Mesothelial cell of epicardium (in vitro differentiated cells): ENCODE data around the gene KCNE1. TPM values are rescaled to one million over a fixed set of nuclear protein-coding genes. Genes with fewer than 3 reads are reported as not detected.

Experiments used
- DNase-seq, 2 experiments: peaks; one replicate each; pipeline ENCODE4 v3.0.0; 2021; ENCODE audit warnings: low spot score in 2 of 2; ENCODE audit not compliant: unreplicated experiment in 2 of 2
- H3K27ac Mint-ChIP-seq: 2 replicates; pipeline ENCODE4 v1.8.0; 2021; ENCODE audit warnings: mixed read lengths
- H3K27me3 Mint-ChIP-seq: 2 replicates; pipeline ENCODE4 v1.8.0; 2021; ENCODE audit warnings: low read depth, mixed read lengths
- H3K36me3 Mint-ChIP-seq: 2 replicates; pipeline ENCODE4 v1.8.0; 2021; ENCODE audit warnings: mixed read lengths
- H3K4me1 Mint-ChIP-seq: 2 replicates; pipeline ENCODE4 v1.8.0; 2021; ENCODE audit warnings: mixed read lengths
- H3K4me3 Mint-ChIP-seq: 2 replicates; pipeline ENCODE4 v1.8.0; 2021; ENCODE audit warnings: mild to moderate bottlenecking, moderate library complexity, mixed read lengths
- H3K9me3 Mint-ChIP-seq: 2 replicates; pipeline ENCODE4 v1.8.0; 2021; ENCODE audit warnings: mixed read lengths
- total RNA-seq: library from RNA; stranded (reverse); gene quantifications from 3 replicates; pipeline ENCODE4 v1.2.1, GENCODE V29; 2021
- TF ChIP-seq, protein P1 (sequence below): fragments of 200-600 bp; sonication (generic); IDR thresholded peaks from one replicate; pipeline ENCODE4 v1.5.0; 2021; ENCODE audit warnings: antibody characterized with exemption; ENCODE audit not compliant: unreplicated experiment

Gene KCNE1
- total RNA-seq, 1 donor from 2014 or later = 1.0 TPM

- Mint-ChIP-seq H3K27ac (no peak overlapping the region), H3K4me3 (no peak overlapping the region), H3K27me3 (no peaks in the 10 kb centered on the region), H3K36me3 (peaks cover 23% of the 10 kb centered on the region), H3K4me1 (peaks cover 3% of the 10 kb centered on the region), H3K9me3 (no peaks in the 10 kb centered on the region)
- TF ChIP-seq, protein P1, sequence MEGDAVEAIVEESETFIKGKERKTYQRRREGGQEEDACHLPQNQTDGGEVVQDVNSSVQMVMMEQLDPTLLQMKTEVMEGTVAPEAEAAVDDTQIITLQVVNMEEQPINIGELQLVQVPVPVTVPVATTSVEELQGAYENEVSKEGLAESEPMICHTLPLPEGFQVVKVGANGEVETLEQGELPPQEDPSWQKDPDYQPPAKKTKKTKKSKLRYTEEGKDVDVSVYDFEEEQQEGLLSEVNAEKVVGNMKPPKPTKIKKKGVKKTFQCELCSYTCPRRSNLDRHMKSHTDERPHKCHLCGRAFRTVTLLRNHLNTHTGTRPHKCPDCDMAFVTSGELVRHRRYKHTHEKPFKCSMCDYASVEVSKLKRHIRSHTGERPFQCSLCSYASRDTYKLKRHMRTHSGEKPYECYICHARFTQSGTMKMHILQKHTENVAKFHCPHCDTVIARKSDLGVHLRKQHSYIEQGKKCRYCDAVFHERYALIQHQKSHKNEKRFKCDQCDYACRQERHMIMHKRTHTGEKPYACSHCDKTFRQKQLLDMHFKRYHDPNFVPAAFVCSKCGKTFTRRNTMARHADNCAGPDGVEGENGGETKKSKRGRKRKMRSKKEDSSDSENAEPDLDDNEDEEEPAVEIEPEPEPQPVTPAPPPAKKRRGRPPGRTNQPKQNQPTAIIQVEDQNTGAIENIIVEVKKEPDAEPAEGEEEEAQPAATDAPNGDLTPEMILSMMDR = no peak
- no peak for DNase-seq
These were observed 6.3 kb upstream of the KCNE1 start for GRCh38 chr21:34518301-34518700.

GRCh38 chr21:34517491-34518245 is 5.7 kb upstream of the KCNE1 start:
- TF ChIP-seq, protein P1 = no peak
- Mint-ChIP-seq H3K27me3 (no peaks in the 10 kb centered on the region), H3K4me3 (no peak overlapping the region), H3K36me3 (peaks cover 23% of the 10 kb centered on the region), H3K27ac (no peak overlapping the region), H3K9me3 (no peaks in the 10 kb centered on the region), H3K4me1 (peaks cover 3% of the 10 kb centered on the region)
- DNase-seq = no peak

DNA sequence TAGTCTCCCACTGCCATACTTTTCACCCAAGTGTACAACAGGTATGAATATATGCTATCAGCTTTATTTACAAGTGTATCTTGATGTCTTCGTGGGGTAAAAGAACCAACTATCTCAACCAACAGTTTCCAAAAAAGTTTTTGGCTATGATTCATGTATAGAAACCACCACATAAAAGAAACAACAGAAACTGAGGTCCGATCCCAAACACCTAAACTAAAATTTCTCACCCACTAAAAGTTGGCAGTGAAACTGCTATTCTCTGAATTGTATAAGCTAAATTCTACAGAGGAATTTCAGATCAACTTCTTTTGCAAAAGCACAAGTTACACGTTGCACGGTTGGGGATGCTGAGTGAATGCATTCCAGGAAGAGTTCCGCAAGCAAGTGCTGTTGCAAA is 5.0 kb upstream of the KCNE1 start:
- TF ChIP-seq, protein P1 = no peak
- H3K9me3 Mint-ChIP-seq = no peaks in the 10 kb centered on the region
- H3K4me1 Mint-ChIP-seq = peaks cover 3% of the 10 kb centered on the region
- no peak overlapping the region for H3K4me3 Mint-ChIP-seq
- peaks cover 23% of the 10 kb centered on the region for H3K36me3 Mint-ChIP-seq
- no peaks in the 10 kb centered on the region for H3K27me3 Mint-ChIP-seq
- H3K27ac Mint-ChIP-seq = no peak overlapping the region
- DNase-seq = no peak

DNA sequence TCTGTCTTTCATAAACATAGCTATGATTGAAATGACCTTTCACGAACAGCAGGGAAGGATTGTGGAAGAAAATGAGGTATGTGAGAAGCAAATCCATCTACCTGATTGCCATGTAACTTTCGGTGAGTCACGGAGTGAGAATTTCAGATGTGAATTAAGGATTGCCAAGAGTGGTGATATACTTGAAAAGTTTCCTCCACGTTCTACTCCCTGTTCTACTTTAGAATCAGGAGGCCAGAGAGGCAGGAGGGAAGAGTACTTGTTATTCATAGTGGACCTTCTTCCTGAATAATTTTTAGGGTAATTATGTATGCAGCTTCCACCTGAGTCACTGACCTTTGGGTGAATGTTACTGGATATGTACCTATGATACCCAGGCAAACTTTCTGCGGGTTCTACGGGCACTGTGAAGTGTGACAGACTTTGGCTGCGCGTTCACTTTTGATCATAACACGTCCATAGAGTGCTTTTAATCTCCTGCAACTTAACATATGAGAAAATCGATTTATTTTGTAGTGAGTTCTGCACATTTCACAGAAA is 2.6 kb upstream of the KCNE1 start:
- Mint-ChIP-seq H3K36me3 (peaks cover 9% of the 10 kb centered on the region), H3K4me1 (peaks cover 3% of the 10 kb centered on the region), H3K27me3 (no peaks in the 10 kb centered on the region), H3K27ac (no peak overlapping the region), H3K4me3 (no peak overlapping the region), H3K9me3 (no peaks in the 10 kb centered on the region)
- no peak for DNase-seq
- TF ChIP-seq, protein P1 = no peak

- H3K9me3 Mint-ChIP-seq = no peaks in the 10 kb centered on the region
- no peak overlapping the region for H3K27ac Mint-ChIP-seq
- TF ChIP-seq, protein P1 = no peak
- H3K4me1 Mint-ChIP-seq = peaks cover 3% of the 10 kb centered on the region
- no peak for DNase-seq
- peaks cover 8% of the 10 kb centered on the region for H3K36me3 Mint-ChIP-seq
- H3K4me3 Mint-ChIP-seq = no peak overlapping the region
- no peaks in the 10 kb centered on the region for H3K27me3 Mint-ChIP-seq
These were observed 1.2 kb upstream of the KCNE1 start for GRCh38 chr21:34513129-34513675.
